ENCODE results near the gene KMO.
A peak's percentile ranks its signal among the peaks of the same experiment; 100 is the strongest.

DNA sequence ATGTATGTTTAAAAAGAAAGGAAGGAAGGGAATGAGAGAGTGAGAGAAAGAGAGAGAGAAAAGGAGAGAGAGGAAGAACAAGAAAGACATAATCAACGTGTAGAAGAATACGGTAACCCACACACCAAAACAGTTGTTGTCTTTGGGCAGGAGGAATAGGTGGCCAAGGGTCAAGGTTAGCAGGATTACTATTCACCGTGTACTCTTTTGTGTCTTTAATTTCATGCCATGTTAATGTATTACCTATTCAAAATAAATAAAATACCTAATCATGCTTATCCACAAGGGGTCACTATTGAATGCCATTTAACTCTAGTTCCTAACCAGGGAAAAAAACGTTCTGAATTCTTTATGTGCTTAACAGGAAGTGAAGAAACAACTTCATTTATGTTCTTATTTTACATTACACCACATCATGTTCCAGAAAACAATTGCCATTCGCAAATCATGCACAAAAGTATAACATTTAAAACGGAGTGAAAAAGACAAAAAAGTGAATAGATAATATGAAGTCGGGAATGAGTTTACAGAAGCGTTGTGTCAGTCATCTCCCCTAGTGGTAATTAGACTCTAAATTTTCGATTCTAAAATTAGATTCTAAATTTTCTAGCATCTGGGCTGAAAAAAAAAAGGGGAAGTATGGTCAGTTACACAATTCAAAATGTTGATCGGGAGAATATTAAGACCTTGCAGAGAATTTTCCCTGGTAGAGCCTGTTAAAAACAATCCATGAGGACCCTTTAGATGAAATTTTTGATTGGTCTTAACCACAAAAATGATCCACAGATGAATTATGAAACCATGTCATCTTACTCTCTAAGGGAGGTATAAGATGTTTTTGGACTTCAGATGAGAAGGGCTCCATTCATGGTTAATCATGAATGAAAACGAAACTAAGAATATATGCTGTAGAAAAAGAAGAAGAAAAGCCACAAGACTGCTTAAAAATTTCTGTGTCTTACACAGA lies 700 bp upstream of the KMO start:
- TF ChIP-seq, protein P1, sequence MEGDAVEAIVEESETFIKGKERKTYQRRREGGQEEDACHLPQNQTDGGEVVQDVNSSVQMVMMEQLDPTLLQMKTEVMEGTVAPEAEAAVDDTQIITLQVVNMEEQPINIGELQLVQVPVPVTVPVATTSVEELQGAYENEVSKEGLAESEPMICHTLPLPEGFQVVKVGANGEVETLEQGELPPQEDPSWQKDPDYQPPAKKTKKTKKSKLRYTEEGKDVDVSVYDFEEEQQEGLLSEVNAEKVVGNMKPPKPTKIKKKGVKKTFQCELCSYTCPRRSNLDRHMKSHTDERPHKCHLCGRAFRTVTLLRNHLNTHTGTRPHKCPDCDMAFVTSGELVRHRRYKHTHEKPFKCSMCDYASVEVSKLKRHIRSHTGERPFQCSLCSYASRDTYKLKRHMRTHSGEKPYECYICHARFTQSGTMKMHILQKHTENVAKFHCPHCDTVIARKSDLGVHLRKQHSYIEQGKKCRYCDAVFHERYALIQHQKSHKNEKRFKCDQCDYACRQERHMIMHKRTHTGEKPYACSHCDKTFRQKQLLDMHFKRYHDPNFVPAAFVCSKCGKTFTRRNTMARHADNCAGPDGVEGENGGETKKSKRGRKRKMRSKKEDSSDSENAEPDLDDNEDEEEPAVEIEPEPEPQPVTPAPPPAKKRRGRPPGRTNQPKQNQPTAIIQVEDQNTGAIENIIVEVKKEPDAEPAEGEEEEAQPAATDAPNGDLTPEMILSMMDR (IDR thresholded peaks at IDR 0.05; ENCODE audit: insufficient read depth, low read depth, low read length): peak; percentile 57
- no peak for TF ChIP-seq EZH2 (IDR thresholded peaks at IDR 0.05; ENCODE audit: insufficient read depth, low read length)

Data from astrocyte (in vitro differentiated cells and primary cell).